ENCODE results near the gene POC1A. TPM values are rescaled to one million over a fixed set of nuclear protein-coding genes. Genes with fewer than 3 reads are reported as not detected.

POC1A gene
- total and polyA plus RNA-seq, 7 donors = 0.66 to 15.8 (median 1.7) TPM

GRCh38 chr3:52195291-52195597 lies 41.0 kb upstream of the POC1A start:
- peaks cover 0 to 65% (median 50%) of the 10 kb centered on the region in 4 donors for H3K4me1 ChIP-seq
- intact Hi-C loops (cut with DNase I) = loop anchor here (5.0 kb wide), 2 partner anchors 138 to 253 kb away; partner anchors contain the start of genes DUSP7, PARP3 and RRP9
- H3K4me3 ChIP-seq = no peak overlapping the region
- H3K36me3 ChIP-seq = peaks cover 0 to under 1% (median under 1%) of the 10 kb centered on the region in 4 donors
- WGBS, 2 donors = 83 to 90% methylated on average over 3 of the region's 3 CpGs
- H3K27me3 ChIP-seq = no peaks in the 10 kb centered on the region
- H3K27ac ChIP-seq = peak overlapping the region in 1 of 4 donors; percentile 48
- no peak for DNase-seq
- no peaks in the 10 kb centered on the region for H3K9me3 ChIP-seq
- TF ChIP-seq EP300 (IDR thresholded peaks at IDR 0.05) (no peak), POLR2A (IDR thresholded peaks at IDR 0.05) (no peak), CTCF (IDR thresholded peaks at IDR 0.05) (no peak), POLR2AphosphoS5 (IDR thresholded peaks at IDR 0.05) (no peak)

DNA sequence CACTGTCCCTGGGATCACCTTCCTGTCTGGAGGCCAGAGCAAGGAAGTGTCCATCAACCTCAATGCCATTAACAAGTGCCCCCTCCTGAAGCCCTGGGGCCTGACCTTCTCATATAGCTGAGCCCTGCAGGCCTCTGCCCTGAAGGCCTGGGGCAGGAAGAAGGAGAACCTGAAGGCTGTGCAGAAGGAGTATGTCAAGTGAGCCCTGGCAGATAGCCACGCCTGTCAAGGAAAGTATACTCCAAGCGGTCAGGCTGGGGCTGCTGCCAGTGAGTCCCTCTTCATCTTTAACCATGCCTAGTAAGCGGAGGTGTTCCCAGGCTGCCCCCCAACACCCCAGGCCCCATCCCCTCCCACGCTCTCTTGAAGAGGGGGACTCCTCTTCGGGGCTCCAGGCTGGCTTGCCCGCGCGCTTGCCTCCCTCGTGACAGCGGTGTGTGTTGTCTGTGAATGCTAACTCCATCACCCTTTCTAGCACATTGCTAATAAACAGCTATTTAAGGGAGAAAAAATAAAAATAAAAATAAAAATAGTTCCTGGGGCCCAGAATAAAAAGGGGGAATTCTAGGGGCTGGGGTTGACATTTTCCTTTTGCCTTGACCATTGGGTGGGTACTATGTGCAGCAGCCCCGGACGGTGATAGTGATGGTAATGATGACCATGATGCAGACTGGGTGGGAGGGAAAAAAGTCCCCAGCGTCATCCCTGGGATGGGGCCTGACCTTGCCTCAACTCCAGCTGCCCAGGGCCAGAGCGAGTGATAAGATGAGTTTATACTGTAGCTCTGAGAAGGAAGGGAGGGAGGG lies 40.5 kb upstream of the POC1A start:
- H3K27ac ChIP-seq = peak overlapping the region in 3 of 4 donors; percentile 22 to 58 (median 48)
- DNase-seq = peak; percentile 96
- TF ChIP-seq POLR2AphosphoS5 (IDR thresholded peaks at IDR 0.05) = peak in 3 of 4 donors; percentile 35 to 72 (median 66)
- no peak for TF ChIP-seq EP300 (IDR thresholded peaks at IDR 0.05)
- no peak for TF ChIP-seq POLR2A (IDR thresholded peaks at IDR 0.05)
- TF ChIP-seq CTCF (IDR thresholded peaks at IDR 0.05) = no peak
- H3K36me3 ChIP-seq = no peaks in the 10 kb centered on the region
- intact Hi-C loops (cut with DNase I) = loop anchor here (5.0 kb wide), 2 partner anchors 137 to 252 kb away; partner anchors contain the start of genes DUSP7, PARP3 and RRP9
- no peaks in the 10 kb centered on the region for H3K27me3 ChIP-seq
- H3K4me3 ChIP-seq = no peak overlapping the region
- H3K4me1 ChIP-seq = peaks cover 0 to 68% (median 52%) of the 10 kb centered on the region in 4 donors
- 82 to 86% methylated on average over 14 of the region's 14 CpGs for WGBS, 2 donors
- no peaks in the 10 kb centered on the region for H3K9me3 ChIP-seq

- intact Hi-C loops (cut with DNase I) = no loop called here
- Histone ChIP-seq H3K27me3 (no peaks in the 10 kb centered on the region), H3K4me3 (no peak overlapping the region), H3K36me3 (no peaks in the 10 kb centered on the region), H3K9me3 (no peaks in the 10 kb centered on the region), H3K27ac (no peak overlapping the region), H3K4me1 (peaks cover 0 to 54% (median 43%) of the 10 kb centered on the region in 4 donors)
- DNase-seq = peak; percentile 84
- TF ChIP-seq POLR2A (IDR thresholded peaks at IDR 0.05) (no peak), POLR2AphosphoS5 (IDR thresholded peaks at IDR 0.05) (no peak), CTCF (IDR thresholded peaks at IDR 0.05) (no peak), EP300 (IDR thresholded peaks at IDR 0.05) (no peak)
- WGBS, 2 donors = 74 to 85% methylated on average over 18 of the region's 18 CpGs
Observed at GRCh38 chr3:52193065-52193464, 38.8 kb upstream of the POC1A start.

- 87 to 88% methylated on average over 4 of the region's 4 CpGs for WGBS, 2 donors
- H3K27me3 ChIP-seq = no peaks in the 10 kb centered on the region
- H3K4me1 ChIP-seq = peaks cover 0 to 43% (median 34%) of the 10 kb centered on the region in 4 donors
- intact Hi-C loops (cut with DNase I) = no loop called here
- no peaks in the 10 kb centered on the region for H3K9me3 ChIP-seq
- no peak for DNase-seq
- no peak overlapping the region for H3K27ac ChIP-seq
- H3K36me3 ChIP-seq = no peaks in the 10 kb centered on the region
- TF ChIP-seq POLR2AphosphoS5 (IDR thresholded peaks at IDR 0.05) (no peak), CTCF (IDR thresholded peaks at IDR 0.05) (no peak), POLR2A (IDR thresholded peaks at IDR 0.05) (no peak), EP300 (IDR thresholded peaks at IDR 0.05) (no peak)
- H3K4me3 ChIP-seq = no peak overlapping the region
Observed at GRCh38 chr3:52191663-52192062, 37.4 kb upstream of the POC1A start.
